ENCODE data around the gene NAA16.
"Not testable (repeated sequence)": the region's sequence is repeated elsewhere in the genome, so short reads cannot be mapped to it uniquely, and the experiment has no call there.

Gene NAA16

GRCh38 chr13:41306271-41307145, 4.6 kb upstream of the NAA16 start:
- no peak for DNase-seq

GRCh38 chr13:41307884-41308640, 3.0 kb upstream of the NAA16 start:
- DNase-seq = no peak

- no peak for DNase-seq
Measured at GRCh38 chr13:41311406-41312175, 524 bp downstream of the NAA16 start.

DNA sequence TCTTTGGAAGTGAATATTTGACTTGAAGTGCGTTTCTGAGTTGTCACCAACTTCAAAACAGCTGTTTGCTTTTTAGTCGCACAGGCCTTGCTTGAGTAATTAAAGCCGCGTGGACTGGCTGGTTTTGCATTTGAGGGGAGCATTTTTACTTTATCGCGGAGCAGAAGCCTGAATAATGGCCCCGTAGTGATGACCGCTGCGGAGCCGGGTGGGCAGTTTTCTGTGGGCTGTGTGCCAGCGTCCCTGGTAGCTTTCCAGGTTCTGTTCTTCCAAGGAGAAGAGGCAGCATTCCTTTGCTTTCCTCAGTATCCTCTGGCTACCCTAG, 1.1 kb downstream of the NAA16 start:
- DNase-seq = no peak

- no peak for DNase-seq
Measured at GRCh38 chr13:41313117-41313516, 2.0 kb downstream of the NAA16 start.

DNA sequence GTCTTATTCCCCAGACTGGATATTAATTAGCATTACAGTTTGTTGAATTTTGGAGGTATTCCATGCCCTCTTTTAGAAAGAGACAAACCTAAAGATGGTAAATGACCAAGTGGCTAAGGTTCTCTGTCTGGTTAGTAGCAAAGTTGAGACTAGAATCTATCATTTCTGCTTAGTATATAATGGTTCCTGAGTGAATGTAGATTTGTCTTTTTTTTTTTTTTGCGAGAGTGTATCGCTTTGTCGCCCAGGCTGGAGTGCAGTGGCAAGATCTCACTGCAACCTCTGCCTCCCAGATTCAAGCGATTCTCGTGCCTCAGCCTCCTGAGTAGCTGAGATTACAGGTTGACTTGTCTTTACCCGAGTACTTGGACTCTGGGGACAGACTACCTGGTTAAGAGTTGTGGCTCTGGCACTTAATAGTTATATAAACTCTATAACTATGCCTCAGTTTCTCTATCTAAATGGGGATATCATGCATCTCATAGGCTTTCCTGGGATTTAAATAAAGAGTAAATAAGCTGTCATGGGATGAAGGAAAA, 2.7 kb downstream of the NAA16 start:
- DNase-seq = no peak

GRCh38 chr13:41315443-41316047, 4.5 kb downstream of the NAA16 start:
- DNase-seq = no peak

DNA sequence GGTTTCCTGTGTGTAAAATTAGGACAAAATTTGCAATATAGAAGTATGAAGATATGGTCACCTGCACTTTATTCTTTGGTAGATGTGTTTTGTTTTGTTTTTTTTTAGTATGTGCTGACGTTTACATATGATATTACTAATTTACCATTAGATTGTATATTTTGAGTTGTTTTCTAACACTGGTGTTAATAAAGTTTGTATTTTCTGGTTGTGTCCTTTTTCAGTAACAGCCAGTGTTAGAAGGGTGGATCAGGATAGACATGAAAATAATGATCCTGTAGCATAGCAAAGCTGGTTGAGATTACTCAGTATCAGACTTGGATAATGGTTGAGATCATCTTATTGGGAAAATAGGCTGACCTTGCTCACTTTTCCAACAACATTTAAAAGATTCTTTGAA, 6.2 kb downstream of the NAA16 start:
- no peak for DNase-seq

- DNase-seq = no peak
Measured at GRCh38 chr13:41325752-41326151, 14.7 kb downstream of the NAA16 start.

GRCh38 chr13:41326661-41327060, 15.6 kb downstream of the NAA16 start:
- no peak for DNase-seq

DNA sequence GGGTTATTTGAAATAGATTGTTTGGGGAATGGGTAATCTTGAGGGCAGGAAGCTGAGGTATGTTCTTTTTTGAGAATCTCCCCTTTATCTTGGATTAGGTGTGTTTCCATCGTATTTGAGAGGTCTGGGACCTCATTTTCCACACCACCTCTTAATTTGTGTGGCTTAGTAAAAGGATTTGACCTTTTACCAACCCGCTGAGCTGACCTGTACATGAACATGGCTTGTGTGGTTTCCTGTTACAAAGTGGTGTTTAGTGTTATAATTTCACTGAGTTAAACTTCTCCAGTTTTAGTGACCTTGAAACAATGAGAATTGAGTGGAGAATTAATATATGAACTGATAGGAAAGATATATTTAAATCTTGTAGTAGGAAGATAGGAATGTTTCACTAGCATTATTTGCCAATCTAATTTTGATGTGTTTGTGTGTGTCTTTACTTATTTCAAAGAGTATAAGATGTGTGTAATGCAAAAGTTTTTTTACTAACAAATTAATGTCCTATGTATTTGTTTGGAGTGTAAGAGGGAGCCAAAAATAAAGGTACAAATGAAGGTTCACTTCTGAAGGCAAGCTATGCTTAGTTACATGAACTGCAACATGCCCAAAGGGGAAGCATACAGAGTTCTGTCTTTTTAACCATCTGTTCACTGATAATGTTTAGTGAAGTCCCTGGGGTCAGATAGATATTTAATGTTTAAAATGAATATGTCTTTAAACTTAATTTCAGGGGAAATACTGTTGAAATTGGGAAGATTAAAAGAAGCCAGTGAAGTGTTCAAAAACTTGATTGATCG, 17.1 kb downstream of the NAA16 start:
- no peak for DNase-seq

GRCh38 chr13:41332829-41333228, 21.8 kb downstream of the NAA16 start:
- no peak for DNase-seq

GRCh38 chr13:41334810-41335209, 23.7 kb downstream of the NAA16 start:
- no peak for DNase-seq

DNA sequence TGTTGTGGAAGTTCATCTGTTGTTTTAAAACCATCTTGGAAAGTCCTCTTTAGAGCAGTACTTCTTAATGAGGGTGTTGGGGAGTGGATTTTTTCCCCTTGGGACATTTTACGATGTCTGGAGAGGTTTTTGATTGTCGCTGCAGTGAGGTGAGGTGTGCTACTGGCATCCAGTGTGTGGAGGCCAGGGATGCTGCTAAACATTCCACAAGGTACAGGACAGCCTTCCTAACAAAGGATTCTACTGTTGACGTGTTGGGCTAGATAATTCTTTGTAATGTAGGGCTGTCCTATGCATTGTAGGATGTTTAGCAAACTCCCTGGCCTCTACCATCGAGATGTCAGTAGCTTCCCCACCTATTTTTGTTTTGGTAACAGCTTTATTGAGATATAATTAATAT, 33.3 kb downstream of the NAA16 start:
- DNase-seq = no peak

- no peak for DNase-seq
Measured at GRCh38 chr13:41345165-41345913, 34.3 kb downstream of the NAA16 start.

DNA sequence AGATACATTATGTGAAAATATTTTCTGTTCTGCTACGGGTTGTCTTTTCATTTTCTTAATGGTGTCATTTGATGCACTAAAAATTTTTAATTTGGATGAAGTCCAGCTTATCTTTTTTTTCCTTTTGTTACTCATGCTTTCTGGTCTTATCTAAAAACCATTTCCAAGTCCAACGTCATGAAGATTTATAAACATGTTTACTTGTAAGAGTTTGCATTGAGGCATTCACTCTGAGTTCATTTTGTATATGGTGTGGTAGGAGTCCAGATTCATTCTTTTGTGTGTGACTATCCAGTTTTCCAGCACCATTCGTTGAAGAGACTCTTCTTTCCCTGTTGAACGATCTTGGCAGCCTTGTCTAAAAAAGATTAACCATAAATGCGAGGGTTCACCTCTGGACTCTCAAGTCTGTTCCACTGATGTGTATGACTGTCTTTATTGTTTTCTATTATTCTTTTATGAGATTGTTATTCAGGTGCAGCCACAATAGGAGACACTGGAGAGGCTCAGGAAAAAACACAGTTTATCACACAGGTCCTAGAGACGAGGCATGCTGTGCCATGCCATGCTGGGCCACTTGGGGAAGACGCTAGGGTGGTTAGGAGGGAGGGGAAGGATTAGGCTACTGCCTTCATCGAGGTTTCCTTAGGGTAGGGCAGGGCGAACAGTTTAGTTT, 35.0 kb downstream of the NAA16 start:
- no peak for DNase-seq

GRCh38 chr13:41352935-41353840, 42.1 kb downstream of the NAA16 start:
- peak; percentile 0 for DNase-seq

GRCh38 chr13:41354416-41354815, 43.3 kb downstream of the NAA16 start:
- DNase-seq = no peak

- DNase-seq = not testable (repeated sequence)
Measured at GRCh38 chr13:41356385-41356648, 45.2 kb downstream of the NAA16 start.

DNA sequence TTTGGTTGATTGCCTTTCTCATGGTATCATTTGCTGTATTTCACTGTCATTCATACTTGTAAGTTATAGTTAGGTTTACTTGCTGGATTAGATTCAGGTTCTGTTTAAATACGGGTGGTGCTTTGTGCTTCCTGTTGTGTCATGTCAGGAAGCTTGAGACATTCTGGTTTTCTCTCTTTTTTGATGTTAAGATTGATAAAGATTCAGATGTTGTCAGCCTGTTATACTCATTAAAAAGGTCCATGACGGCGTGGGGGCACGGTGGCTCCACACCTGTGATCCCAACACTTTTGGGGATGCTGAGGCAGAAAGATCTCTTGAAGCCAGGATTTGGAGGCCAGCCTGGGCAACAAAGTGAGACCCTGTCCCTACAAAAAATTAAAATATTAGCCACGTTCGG, 45.7 kb downstream of the NAA16 start:
- no peak for DNase-seq

Measured in NCI-H1092 (cell line).